Brain microvascular endothelial cell (primary cell): ENCODE results near the gene DOLPP1.

Experiments
- DNase-seq: peaks from one replicate; pipeline ENCODE4 v3.0.0-alpha.2; 2020
- H3K27ac ChIP-seq: fragments of 250-450 bp; sonication (Bioruptor Pico); 2 replicates; pipeline ENCODE4 v1.5.1; 2020; ENCODE audit warnings: mild to moderate bottlenecking, moderate library complexity
- H3K27me3 ChIP-seq: fragments of 250-450 bp; sonication (Bioruptor Pico); replicated peaks from 2 replicates; pipeline ENCODE4 v1.5.1; 2020; ENCODE audit warnings: mild to moderate bottlenecking
- H3K36me3 ChIP-seq: fragments of 250-450 bp; sonication (Bioruptor Pico); replicated peaks from 2 replicates; pipeline ENCODE4 v1.5.1; 2020; ENCODE audit warnings: mild to moderate bottlenecking
- H3K4me3 ChIP-seq: 2 replicates; pipeline ENCODE4 v1.5.1; 2011; ENCODE audit warnings: low read depth, mild to moderate bottlenecking, control low read depth, low read length, moderate library complexity
- in situ Hi-C: cut with HindIII; loops from 2 replicates; pipeline ENCODE4 v1.10.0; 2017; ENCODE audit warnings: low sequenced_read_pairs, low pct_ligation_motif_present
- TF ChIP-seq, protein P1 (sequence below): IDR thresholded peaks from 2 replicates; pipeline ENCODE4 v1.5.1; 2011; ENCODE audit warnings: low read depth, mild to moderate bottlenecking, moderate library complexity, low read length, control low read depth, inconsistent platforms; ENCODE audit errors: missing control alignments

Gene DOLPP1

DNA sequence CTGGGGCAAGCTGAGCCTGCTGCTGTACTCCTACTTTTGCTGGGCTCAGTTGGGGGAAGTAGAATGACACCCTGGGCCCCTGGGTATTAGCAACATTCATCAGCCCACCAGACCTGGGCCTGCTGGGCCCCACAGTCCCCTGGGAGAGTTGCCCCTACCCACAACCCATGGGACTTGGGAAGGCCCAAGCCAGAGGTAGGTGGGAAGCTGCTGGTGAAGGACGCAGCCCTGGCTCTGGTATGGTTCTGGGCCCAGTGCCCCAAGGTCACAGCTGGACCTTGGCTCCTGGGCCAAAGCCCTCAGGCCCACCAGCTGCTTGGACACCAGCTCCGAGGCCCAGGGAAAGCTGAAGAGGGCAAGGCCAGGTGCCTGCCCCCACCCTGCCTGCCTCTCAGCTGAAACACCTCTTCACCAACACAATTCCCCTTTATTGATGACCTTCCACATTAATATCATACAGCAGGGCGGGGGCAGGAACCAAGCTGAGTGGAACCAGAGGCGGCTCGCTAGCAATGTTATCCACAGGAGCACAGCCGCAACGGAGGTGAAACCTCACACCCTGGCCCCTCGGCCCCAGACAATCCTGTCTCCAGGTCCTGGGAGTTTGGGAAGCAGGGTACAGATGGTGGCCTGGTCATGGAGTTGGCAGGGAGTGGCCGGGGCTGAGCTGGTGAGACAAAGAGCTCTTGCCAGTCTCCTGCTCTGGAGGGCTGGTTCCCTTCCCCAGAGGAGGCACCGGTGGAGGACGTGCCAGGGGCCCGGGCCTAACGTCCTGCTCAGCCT is 13.7 kb downstream of the DOLPP1 start:
- H3K27ac ChIP-seq = no peak overlapping the region

DNA sequence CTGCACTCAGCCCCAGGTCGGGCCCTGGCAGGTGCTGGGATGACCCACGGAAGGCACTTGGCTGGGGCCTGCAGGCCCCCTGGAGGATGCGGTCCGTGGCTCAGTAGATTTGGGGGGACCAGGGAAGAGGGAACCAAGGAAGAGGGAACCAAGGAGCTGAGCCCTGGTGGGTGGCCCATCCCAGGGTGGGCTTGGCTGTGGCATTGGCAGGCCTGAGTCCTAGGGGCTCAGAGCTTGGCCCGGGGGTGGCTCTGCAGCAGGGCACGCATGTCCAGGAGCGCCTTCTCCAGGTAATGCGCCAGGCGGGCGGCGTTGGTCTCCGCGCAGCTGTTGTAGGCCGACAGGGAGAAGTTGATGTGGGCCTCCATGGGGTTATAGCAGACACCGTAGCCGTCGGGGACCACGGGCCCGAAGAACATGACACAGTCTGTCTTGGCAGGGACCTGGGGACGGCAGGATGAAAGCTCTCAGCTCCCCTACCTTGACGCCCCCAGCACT is 14.3 kb downstream of the DOLPP1 start:
- DNase-seq = no peak
- Histone ChIP-seq H3K27ac (no peak overlapping the region), H3K36me3 (peaks cover 6% of the 10 kb centered on the region), H3K4me3 (no peak overlapping the region), H3K27me3 (no peaks in the 10 kb centered on the region)
- in situ Hi-C loops = no loop called here
- TF ChIP-seq, protein P1, sequence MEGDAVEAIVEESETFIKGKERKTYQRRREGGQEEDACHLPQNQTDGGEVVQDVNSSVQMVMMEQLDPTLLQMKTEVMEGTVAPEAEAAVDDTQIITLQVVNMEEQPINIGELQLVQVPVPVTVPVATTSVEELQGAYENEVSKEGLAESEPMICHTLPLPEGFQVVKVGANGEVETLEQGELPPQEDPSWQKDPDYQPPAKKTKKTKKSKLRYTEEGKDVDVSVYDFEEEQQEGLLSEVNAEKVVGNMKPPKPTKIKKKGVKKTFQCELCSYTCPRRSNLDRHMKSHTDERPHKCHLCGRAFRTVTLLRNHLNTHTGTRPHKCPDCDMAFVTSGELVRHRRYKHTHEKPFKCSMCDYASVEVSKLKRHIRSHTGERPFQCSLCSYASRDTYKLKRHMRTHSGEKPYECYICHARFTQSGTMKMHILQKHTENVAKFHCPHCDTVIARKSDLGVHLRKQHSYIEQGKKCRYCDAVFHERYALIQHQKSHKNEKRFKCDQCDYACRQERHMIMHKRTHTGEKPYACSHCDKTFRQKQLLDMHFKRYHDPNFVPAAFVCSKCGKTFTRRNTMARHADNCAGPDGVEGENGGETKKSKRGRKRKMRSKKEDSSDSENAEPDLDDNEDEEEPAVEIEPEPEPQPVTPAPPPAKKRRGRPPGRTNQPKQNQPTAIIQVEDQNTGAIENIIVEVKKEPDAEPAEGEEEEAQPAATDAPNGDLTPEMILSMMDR = no peak

More for the DNA sequence above, 13.7 kb downstream of the DOLPP1 start:
- Histone ChIP-seq H3K36me3 (peaks cover 11% of the 10 kb centered on the region), H3K27me3 (no peaks in the 10 kb centered on the region), H3K4me3 (no peak overlapping the region)
- TF ChIP-seq, protein P1 = no peak
- DNase-seq = no peak
- in situ Hi-C loops = no loop called here

DNA sequence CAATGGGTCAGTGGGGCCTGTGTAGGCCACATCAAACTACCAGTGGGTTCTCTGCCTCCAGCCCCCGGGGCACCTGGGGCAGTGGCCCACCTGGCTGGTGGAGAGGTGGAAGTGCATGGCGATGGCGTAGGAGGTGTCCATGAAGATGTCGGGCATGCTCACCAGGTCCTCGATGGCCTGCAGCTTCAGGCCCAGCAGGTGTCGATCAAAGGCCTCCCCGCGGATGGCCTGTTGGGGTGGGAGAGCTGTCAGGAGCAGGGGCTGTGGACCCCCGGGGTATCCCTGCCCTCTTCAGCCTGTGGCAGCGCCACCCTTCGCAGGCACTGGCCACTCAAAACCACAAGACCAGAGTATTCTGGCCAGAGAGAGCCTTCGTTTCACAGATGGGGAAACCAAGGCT is 15.0 kb downstream of the DOLPP1 start:
- no peak overlapping the region for H3K27ac ChIP-seq
- H3K27me3 ChIP-seq = no peaks in the 10 kb centered on the region
- DNase-seq = no peak
- H3K4me3 ChIP-seq = no peak overlapping the region
- TF ChIP-seq, protein P1 = no peak
- peaks cover 6% of the 10 kb centered on the region for H3K36me3 ChIP-seq
- in situ Hi-C loops = no loop called here

DNA sequence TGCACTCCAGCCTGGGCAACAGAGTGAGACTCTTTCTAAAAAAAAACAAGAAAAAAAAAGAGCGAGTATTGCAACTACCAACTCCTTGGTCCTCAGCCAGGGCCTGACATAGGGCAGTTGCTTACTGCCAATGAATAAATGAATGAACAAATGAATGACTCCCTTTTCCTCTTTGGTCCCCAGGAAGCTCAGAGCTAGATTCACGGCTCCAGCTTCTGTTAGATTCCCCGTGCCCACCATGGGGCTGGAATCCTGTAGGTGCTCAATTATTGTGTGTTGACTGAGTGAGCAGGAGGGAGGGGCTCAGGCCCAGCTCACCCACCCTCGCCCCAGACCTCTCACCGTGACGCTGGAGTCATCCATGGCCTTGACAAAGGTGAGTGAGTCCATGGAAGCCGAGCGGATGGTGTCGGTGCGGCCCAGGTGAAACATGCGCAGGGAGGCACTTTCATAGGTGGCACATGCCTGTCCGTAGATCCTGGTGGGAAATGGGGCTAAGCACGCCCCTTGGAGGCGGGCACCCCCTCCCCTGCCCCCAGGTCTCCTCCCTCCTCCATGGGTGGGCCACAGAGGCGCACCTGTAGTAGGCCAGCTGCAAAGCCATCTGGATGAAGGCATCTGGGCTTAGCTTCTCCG is 16.9 kb downstream of the DOLPP1 start:
- Histone ChIP-seq H3K27ac (no peak overlapping the region), H3K36me3 (peaks cover 6% of the 10 kb centered on the region), H3K27me3 (no peaks in the 10 kb centered on the region), H3K4me3 (no peak overlapping the region)
- TF ChIP-seq, protein P1 = no peak
- no peak for DNase-seq
- in situ Hi-C loops = no loop called here

DNA sequence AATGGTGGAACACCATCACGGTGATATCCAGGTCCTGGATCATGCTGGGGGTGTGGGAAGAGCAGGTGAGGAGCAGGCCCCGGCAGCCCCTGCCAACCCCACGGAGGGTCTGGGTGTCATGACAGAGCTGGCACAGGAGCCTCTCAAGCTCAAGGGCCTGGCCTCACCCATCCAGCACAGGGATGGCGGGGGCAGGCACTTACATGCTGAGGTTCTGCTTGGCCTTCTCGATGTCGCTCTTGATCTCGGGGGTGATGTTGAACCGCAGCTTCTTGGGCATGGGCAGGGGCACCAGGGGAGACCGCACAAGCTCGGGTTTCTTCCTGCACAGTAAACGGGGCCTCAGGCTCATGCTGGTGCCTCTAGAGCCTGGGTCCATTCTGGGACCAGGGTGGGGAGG is 17.4 kb downstream of the DOLPP1 start:
- no peak for DNase-seq
- TF ChIP-seq, protein P1 = no peak
- peaks cover 6% of the 10 kb centered on the region for H3K36me3 ChIP-seq

More for the DNA sequence above, 17.4 kb downstream of the DOLPP1 start:
- in situ Hi-C loops = no loop called here
- Histone ChIP-seq H3K4me3 (no peak overlapping the region), H3K27ac (no peak overlapping the region), H3K27me3 (no peaks in the 10 kb centered on the region)
